Measurements from ENCODE around the gene EEF1AKMT4.

The EEF1AKMT4 gene

DNA sequence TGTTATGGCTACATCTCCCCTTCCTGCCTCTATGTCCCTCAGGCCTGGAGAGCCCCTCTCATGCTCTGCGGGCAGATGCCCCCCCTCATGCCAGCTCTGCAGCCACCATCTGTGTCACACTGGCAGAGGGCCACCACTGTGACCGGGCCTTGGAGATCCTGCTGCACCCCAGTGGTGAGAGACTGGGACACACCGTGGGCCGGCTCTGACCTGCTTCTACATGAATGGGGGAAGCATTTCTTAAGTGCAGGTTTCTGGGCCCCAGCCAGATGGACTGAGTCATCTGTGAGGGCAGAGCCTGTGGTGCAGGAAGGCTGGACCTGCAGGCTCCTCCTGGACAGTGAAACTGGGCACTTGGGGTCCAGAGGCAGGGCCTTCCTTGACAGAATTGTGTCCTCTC lies 15.2 kb upstream of the EEF1AKMT4 start:
- no peak overlapping the region for H3K4me3 ChIP-seq (ENCODE audit: low read depth, low read length)
- no peaks in the 10 kb centered on the region for H3K36me3 ChIP-seq
- TF ChIP-seq, protein P1, sequence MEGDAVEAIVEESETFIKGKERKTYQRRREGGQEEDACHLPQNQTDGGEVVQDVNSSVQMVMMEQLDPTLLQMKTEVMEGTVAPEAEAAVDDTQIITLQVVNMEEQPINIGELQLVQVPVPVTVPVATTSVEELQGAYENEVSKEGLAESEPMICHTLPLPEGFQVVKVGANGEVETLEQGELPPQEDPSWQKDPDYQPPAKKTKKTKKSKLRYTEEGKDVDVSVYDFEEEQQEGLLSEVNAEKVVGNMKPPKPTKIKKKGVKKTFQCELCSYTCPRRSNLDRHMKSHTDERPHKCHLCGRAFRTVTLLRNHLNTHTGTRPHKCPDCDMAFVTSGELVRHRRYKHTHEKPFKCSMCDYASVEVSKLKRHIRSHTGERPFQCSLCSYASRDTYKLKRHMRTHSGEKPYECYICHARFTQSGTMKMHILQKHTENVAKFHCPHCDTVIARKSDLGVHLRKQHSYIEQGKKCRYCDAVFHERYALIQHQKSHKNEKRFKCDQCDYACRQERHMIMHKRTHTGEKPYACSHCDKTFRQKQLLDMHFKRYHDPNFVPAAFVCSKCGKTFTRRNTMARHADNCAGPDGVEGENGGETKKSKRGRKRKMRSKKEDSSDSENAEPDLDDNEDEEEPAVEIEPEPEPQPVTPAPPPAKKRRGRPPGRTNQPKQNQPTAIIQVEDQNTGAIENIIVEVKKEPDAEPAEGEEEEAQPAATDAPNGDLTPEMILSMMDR (IDR thresholded peaks at IDR 0.05; ENCODE audit: low read depth, low read length) = peak; percentile 11; the same call in 1 of the 2 replicates
- peak; percentile 65 for DNase-seq
- peaks cover 26% of the 10 kb centered on the region for H3K27me3 ChIP-seq
- peaks cover 11% of the 10 kb centered on the region for H3K4me1 ChIP-seq
- no peaks in the 10 kb centered on the region for H3K9me3 ChIP-seq

DNA sequence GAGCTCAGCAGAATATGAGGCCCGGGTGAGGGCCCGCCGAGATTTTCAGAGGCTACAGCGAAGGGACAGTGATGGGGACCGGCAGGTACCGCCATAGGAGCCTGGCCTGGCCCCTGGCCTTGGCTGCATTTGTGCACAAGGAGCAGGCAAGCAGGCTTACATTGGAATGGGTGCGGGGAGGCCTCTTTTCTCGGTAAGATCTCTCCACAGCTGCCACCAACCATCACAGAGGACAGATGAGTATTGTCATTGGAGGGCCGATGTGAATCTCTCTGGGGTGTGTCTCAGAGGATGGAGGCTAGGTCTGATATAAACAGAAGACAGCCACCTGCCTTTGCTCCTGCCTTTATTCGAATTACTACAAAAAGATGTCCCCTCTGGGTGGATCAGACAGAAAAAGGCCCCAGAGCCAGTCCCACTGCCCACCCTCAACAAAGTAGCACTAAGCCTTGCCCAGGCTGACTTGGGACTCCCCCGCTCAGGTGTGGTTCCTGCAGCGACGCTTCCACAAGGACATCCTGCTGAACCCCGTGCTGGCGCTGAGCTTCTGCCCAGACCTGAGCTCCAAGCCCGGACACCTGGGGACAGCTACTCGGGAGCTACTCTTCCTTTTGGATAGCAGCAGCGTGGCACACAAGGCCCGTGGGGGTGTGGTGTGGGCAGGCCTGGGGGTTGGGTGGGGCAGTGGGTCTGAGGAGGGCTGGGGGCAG lies 14.6 kb upstream of the EEF1AKMT4 start:
- TF ChIP-seq, protein P1 (IDR thresholded peaks at IDR 0.05; ENCODE audit: low read depth, low read length) = no peak
- H3K4me1 ChIP-seq = peaks cover 11% of the 10 kb centered on the region
- no peaks in the 10 kb centered on the region for H3K9me3 ChIP-seq
- H3K36me3 ChIP-seq = no peaks in the 10 kb centered on the region
- peaks cover 21% of the 10 kb centered on the region for H3K27me3 ChIP-seq
- no peak overlapping the region for H3K4me3 ChIP-seq (ENCODE audit: low read depth, low read length)
- DNase-seq = no peak

DNA sequence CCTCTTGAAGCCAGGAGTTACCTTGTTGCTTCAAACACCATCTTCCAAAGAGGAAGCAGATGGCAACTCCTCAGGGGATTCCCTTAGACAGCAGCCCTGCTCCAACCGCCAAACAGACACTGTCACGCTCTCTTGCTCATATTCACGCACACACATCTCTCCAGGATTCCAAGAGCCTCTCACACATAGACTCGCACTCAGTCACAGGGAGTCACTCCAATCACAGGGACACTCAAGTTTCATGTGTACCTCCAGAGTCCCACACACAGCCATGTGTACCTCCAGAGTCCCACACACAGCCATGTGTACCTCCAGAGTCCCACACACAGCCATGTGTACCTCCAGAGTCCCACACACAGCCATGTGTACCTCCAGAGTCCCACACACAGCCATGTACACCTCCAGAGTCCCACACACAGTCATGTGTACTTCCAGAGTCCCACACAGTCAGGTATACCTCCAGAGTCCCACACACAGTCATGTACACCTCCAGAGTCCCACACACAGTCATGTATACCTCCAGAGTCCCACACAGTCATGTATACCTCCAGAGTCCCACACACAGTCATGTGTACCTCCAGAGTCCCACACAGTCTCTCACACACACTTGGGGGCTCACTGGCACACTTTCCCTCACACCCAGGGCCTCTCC lies 14.0 kb upstream of the EEF1AKMT4 start:
- H3K9me3 ChIP-seq = no peaks in the 10 kb centered on the region
- peaks cover 11% of the 10 kb centered on the region for H3K4me1 ChIP-seq
- H3K27me3 ChIP-seq = peaks cover 14% of the 10 kb centered on the region
- no peak overlapping the region for H3K4me3 ChIP-seq (ENCODE audit: low read depth, low read length)
- peak; percentile 56 for DNase-seq
- TF ChIP-seq, protein P1 (IDR thresholded peaks at IDR 0.05; ENCODE audit: low read depth, low read length) = no peak
- H3K36me3 ChIP-seq = no peaks in the 10 kb centered on the region

DNA sequence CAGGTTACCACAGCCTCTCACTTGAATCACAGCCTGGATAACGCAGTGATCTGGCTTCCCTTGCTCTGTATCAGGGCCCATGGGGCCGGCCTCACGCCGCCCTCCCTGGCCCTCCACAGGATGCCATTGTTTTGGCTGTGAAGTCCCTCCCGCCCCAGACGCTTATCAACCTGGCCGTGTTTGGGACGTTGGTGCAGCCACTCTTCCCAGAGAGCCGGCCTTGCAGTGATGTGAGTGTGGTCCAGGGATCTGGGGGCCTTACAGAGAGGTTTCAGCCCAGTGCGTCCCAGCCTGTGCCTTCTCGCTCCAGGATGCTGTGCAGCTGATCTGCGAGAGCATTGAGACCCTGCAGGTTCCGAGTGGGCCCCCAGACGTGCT lies 13.4 kb upstream of the EEF1AKMT4 start:
- DNase-seq = no peak
- H3K4me3 ChIP-seq (ENCODE audit: low read depth, low read length) = no peak overlapping the region

DNA sequence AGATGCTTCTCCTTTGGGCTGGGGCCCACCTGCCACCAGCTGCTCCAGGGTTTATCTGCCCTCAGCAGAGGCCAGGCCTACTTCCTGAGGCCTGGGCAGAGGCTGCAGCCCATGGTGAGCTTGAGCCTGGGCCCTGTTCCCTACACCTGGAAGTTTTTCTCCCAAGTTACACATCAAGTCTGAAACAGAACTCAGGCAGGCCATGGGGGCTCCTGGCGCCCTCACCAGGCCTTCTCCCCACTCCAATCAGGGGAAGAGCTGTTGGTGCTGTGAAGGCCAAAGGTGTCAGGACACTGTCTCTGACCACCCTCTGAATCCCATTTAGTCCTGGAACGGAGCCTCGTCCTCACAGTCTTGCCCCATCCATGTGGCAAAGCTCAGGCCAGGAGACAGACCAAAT lies 12.8 kb upstream of the EEF1AKMT4 start:
- TF ChIP-seq, protein P1 (IDR thresholded peaks at IDR 0.05; ENCODE audit: low read depth, low read length) = no peak
- H3K4me1 ChIP-seq = peaks cover 14% of the 10 kb centered on the region
- no peaks in the 10 kb centered on the region for H3K9me3 ChIP-seq
- peaks cover 3% of the 10 kb centered on the region; the same call in 1 of the 2 replicates for H3K27me3 ChIP-seq
- no peak for DNase-seq
- no peaks in the 10 kb centered on the region for H3K36me3 ChIP-seq
- no peak overlapping the region for H3K4me3 ChIP-seq (ENCODE audit: low read depth, low read length)

More for the DNA sequence above, 13.4 kb upstream of the EEF1AKMT4 start:
- Histone ChIP-seq H3K4me1 (peaks cover 11% of the 10 kb centered on the region), H3K36me3 (no peaks in the 10 kb centered on the region), H3K27me3 (peaks cover 9% of the 10 kb centered on the region), H3K9me3 (no peaks in the 10 kb centered on the region)
- TF ChIP-seq, protein P1 (IDR thresholded peaks at IDR 0.05; ENCODE audit: low read depth, low read length) = no peak

DNA sequence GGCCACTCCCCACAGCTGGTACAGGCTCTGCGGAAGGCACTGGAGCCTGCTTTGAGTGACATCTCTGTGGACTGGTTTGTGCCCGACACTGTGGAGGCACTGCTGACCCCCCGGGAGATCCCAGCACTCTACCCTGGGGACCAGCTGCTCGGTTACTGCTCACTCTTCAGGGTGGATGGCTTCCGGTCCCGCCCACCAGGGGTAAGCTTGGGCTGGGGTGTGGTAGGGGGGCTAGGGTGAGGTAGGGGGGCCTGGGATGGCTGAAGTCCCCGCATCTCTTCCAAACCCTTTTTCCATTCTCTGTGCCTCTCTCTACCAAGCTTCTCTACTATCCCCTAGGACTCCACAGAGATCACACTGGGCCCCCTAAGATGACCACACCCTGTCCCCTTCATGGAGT lies 12.3 kb upstream of the EEF1AKMT4 start:
- TF ChIP-seq, protein P1 (IDR thresholded peaks at IDR 0.05; ENCODE audit: low read depth, low read length) = no peak

More for the DNA sequence above, 12.3 kb upstream of the EEF1AKMT4 start:
- Histone ChIP-seq H3K4me3 (ENCODE audit: low read depth, low read length) (no peak overlapping the region), H3K9me3 (no peaks in the 10 kb centered on the region), H3K27me3 (no peaks in the 10 kb centered on the region), H3K4me1 (peaks cover 14% of the 10 kb centered on the region), H3K36me3 (peaks cover 5% of the 10 kb centered on the region)
- no peak for DNase-seq

Data from BE2C (cell line).